SH-SY5Y (cell line): Measurements from ENCODE around the gene ARHGAP8.

Experiments
- GATA2 ChIP-seq: IDR thresholded peaks from 2 replicates; pipeline ENCODE4 v1.6.1; 2011; ENCODE audit warnings: mild to moderate bottlenecking, low read depth, low read length
- GATA3 ChIP-seq: IDR thresholded peaks from 2 replicates; pipeline ENCODE4 v1.6.1; 2011; ENCODE audit warnings: low read depth, mild to moderate bottlenecking, low read length, moderate library complexity

DNA sequence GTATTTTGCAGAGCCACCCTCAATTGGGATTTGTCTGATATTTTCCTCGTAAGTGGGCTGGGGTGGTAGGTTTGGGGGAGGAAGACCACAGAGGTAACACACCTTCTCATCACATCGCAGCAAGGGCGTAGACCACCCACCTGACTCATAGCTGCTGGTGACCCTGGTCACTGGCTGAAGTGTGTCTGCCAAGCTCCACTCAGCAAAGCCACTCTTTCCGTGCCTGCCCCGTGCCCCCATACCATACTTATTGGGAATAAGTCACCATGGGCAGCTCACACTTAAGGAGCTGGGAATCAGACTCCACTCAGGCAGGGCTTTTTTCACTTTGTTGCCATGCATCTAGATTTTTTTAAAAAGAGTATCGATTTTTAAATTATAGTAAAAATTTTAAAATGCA, 145.9 kb downstream of the ARHGAP8 start:
- TF ChIP-seq GATA3, result no peak
- TF ChIP-seq GATA2, result no peak
